SK-N-SH treated with all-trans-retinoic acid at 6 μM for 48 hours (cell line): ENCODE data around the gene CLEC17A.

Experiments used
- ARNTL ChIP-seq: fragments of 450-650 bp; formaldehyde crosslinking; IDR thresholded peaks from 2 replicates; pipeline ENCODE4 v1.5.0; 2020; ENCODE audit warnings: low read depth, mild to moderate bottlenecking, moderate library complexity, borderline replicate concordance
- CREB5 ChIP-seq: fragments of 250-450 bp; sonication (Bioruptor Pico); IDR thresholded peaks from 2 replicates; pipeline ENCODE4 v1.5.1; 2020; ENCODE audit warnings: low read depth, mild to moderate bottlenecking, moderate library complexity
- SNAI2 ChIP-seq: fragments of 250-450 bp; sonication (Bioruptor Pico); IDR thresholded peaks from 2 replicates; pipeline ENCODE4 v1.5.0; 2020; ENCODE audit warnings: mild to moderate bottlenecking, moderate library complexity
- TSHZ2 ChIP-seq: fragments of 250-450 bp; sonication (Bioruptor Pico); IDR thresholded peaks from 2 replicates; pipeline ENCODE4 v1.5.0; 2020; ENCODE audit warnings: mild to moderate bottlenecking, moderate library complexity
- TF ChIP-seq, protein P1 (sequence below): fragments of 250-450 bp; sonication (Bioruptor Pico); IDR thresholded peaks from 2 replicates; pipeline ENCODE4 v1.8.0; 2020; ENCODE audit warnings: mild to moderate bottlenecking, moderate library complexity, borderline replicate concordance

DNA sequence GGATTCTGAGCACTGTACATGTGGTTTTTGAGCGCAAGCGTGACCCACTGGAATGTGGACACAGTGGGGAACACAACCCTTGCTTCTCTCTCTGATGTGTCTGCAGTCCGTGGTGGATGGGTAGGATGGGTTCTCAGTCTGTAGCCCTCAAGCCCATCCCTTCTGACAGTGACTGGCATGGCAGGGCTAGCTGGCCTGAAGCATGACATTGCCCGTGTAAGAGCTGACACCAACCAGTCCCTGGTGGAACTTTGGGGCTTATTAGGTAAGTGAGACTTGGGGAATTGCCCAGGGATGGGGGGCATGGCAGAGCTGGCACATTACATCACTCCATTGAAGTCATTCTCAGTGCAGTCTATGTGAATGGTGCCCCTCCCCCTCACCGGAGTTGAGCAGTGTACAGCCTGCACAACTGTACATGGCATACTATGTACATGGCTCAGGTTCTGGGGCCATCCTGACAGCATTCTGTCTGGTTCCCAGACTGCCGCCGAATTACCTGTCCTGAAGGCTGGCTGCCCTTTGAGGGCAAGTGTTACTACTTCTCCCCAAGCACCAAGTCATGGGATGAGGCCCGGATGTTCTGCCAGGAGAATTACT is 16.8 kb downstream of the CLEC17A start:
- TF ChIP-seq SNAI2 (CRISPR knock-in tag) (no peak), TSHZ2 (no peak), CREB5 (no peak), ARNTL (CRISPR knock-in tag) (no peak)
- TF ChIP-seq, protein P1, sequence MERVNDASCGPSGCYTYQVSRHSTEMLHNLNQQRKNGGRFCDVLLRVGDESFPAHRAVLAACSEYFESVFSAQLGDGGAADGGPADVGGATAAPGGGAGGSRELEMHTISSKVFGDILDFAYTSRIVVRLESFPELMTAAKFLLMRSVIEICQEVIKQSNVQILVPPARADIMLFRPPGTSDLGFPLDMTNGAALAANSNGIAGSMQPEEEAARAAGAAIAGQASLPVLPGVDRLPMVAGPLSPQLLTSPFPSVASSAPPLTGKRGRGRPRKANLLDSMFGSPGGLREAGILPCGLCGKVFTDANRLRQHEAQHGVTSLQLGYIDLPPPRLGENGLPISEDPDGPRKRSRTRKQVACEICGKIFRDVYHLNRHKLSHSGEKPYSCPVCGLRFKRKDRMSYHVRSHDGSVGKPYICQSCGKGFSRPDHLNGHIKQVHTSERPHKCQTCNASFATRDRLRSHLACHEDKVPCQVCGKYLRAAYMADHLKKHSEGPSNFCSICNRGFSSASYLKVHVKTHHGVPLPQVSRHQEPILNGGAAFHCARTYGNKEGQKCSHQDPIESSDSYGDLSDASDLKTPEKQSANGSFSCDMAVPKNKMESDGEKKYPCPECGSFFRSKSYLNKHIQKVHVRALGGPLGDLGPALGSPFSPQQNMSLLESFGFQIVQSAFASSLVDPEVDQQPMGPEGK (CRISPR knock-in tag) = no peak
